ENCODE data around the gene ZACN.

The ZACN gene

GRCh38 chr17:76131692-76132573, 53.0 kb downstream of the ZACN start:
- DNase-seq (ENCODE audit: low spot score) = no peak

All from LoVo (cell line).